Ascending aorta (tissue), 2 donors: ENCODE measurements around the gene ASGR1. TPM values are rescaled to one million over a fixed set of nuclear protein-coding genes. Genes with fewer than 3 reads are reported as not detected.

ENCODE experiments used
- DNase-seq, 2 donors: peaks; one replicate each; pipeline ENCODE4 v3.0.0-alpha.2; 2019; ENCODE audit warnings: low spot score in 2 of 2
- H3K27ac ChIP-seq, 2 donors: fragments of 200-600 bp; sonication (generic); one replicate each; pipeline ENCODE4 v1.5.1; 2016 to 2017; ENCODE audit warnings: mild to moderate bottlenecking in 1 of 2
- H3K27me3 ChIP-seq: fragments of 200-600 bp; sonication (generic); one replicate; pipeline ENCODE4 v1.5.1; 2017
- H3K36me3 ChIP-seq, 2 donors: fragments of 200-600 bp; sonication (generic); one replicate each; pipeline ENCODE4 v1.5.1; 2016
- H3K4me1 ChIP-seq, 2 donors: fragments of 200-600 bp; sonication (generic); one replicate each; pipeline ENCODE4 v1.5.1; 2016 to 2017; ENCODE audit warnings: mild to moderate bottlenecking in 1 of 2
- H3K4me3 ChIP-seq, 2 donors: fragments of 200-600 bp; sonication (generic); one replicate each; pipeline ENCODE4 v1.5.1; 2016 to 2017; ENCODE audit warnings: mild to moderate bottlenecking in 1 of 2
- H3K9me3 ChIP-seq, 2 donors: fragments of 200-600 bp; sonication (generic); one replicate each; pipeline ENCODE4 v1.5.1; 2016
- intact Hi-C: fragments of 100-400 bp; cut with DNase I; formaldehyde crosslinking; loops from one replicate; pipeline ENCODE4 v1.15.1; 2023
- total RNA-seq: library from RNA; depleted of rRNA; stranded (reverse); fragments of >200 nt; gene quantifications from one replicate; pipeline ENCODE4 v1.1.0, GENCODE V29; 2016
- TF ChIP-seq, protein P1 (sequence below), 3 experiments: fragments of 200-600 bp in 2 of 3; fragments of 450-650 bp in 1 of 3; sonication (generic) in 2 of 3; IDR thresholded peaks; one replicate each; pipeline ENCODE4 v1.5.1; 2016 to 2019; ENCODE audit warnings: antibody characterized with exemption in 3 of 3, mild to moderate bottlenecking in 1 of 3, moderate library complexity in 1 of 3

Gene ASGR1
- total RNA-seq, 1 donor from 2014 or later = 3.9 TPM

DNA sequence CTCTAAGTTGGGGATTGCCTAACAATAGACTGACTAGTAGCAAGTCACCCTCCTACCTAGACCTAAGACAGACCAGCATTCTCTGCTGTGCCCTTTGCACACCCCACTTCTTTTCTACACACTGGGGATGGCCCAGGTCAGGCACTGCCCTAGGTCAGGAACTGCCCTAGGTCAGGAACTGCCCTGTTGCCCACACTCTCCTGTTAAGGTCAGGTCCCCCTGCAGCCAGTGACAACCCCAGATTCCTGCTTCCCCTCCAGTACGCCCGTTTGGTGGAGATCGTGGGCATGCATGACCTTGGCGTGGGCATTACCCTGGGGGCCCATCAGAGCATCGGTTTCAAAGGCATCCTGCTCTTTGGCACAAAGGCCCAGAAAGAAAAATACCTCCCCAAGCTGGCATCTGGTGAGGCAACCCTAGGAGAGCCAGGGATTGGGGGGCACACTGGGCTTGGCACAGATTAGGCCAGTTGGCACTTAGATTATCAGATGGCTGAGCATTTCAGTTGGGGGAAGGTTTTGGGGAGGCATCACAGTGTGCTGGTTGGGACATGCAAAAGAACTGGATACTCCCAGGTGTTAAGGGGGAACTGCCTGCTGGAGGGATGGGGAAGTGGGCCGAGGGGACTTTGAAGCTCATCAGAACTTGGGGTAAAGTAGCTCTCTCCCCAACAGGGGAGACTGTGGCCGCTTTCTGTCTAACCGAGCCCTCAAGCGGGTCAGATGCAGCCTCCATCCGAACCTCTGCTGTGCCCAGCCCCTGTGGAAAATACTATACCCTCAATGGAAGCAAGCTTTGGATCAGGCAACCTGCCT is 42.3 kb upstream of the ASGR1 start:
- DNase-seq = no peak
- peak overlapping the region in 1 of 2 donors; percentile 98 for H3K4me3 ChIP-seq
- intact Hi-C loops = no loop called here
- H3K4me1 ChIP-seq = peaks cover 13 to 30% of the 10 kb centered on the region in 2 donors
- no peaks in the 10 kb centered on the region for H3K27me3 ChIP-seq
- TF ChIP-seq, protein P1, sequence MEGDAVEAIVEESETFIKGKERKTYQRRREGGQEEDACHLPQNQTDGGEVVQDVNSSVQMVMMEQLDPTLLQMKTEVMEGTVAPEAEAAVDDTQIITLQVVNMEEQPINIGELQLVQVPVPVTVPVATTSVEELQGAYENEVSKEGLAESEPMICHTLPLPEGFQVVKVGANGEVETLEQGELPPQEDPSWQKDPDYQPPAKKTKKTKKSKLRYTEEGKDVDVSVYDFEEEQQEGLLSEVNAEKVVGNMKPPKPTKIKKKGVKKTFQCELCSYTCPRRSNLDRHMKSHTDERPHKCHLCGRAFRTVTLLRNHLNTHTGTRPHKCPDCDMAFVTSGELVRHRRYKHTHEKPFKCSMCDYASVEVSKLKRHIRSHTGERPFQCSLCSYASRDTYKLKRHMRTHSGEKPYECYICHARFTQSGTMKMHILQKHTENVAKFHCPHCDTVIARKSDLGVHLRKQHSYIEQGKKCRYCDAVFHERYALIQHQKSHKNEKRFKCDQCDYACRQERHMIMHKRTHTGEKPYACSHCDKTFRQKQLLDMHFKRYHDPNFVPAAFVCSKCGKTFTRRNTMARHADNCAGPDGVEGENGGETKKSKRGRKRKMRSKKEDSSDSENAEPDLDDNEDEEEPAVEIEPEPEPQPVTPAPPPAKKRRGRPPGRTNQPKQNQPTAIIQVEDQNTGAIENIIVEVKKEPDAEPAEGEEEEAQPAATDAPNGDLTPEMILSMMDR (IDR thresholded peaks at IDR 0.05) = no peak
- no peaks in the 10 kb centered on the region for H3K9me3 ChIP-seq
- H3K27ac ChIP-seq = peak overlapping the region; percentile 96 to 100
- peaks cover 46% of the 10 kb centered on the region in 2 donors for H3K36me3 ChIP-seq

DNA sequence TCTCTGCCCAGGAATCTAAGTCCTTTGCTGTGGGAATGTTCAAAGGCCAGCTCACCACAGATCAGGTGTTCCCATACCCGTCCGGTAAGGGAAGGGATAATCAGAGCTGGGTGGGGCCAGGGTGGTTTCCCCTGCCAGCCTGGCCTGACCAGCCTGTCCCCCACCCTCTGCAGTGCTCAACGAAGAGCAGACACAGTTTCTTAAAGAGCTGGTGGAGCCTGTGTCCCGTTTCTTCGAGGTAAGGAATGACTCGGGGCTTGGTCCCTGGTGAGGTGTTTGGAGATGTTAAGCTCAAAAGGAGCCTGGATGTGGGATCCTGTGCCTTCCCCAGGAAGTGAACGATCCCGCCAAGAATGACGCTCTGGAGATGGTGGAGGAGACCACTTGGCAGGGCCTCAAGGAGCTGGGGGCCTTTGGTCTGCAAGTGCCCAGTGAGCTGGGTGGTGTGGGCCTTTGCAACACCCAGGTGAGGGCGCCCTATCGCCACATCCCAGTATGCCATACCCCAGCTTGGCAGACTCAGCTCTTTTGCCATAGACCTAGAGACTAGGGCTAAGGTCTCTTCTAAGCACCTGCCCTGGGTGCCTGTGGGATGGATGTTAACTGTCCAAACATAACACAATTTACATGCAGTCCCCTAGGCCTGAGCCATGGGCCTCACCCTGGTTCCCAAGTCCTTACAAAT is 41.6 kb upstream of the ASGR1 start:
- TF ChIP-seq, protein P1 (IDR thresholded peaks at IDR 0.05) = peak; percentile 20 to 48 (median 34)
- H3K4me3 ChIP-seq = peak overlapping the region; percentile 81 to 98
- peaks cover 38 to 40% of the 10 kb centered on the region in 2 donors for H3K36me3 ChIP-seq
- no peak for DNase-seq
- H3K27me3 ChIP-seq = no peaks in the 10 kb centered on the region
- intact Hi-C loops = no loop called here
- peaks cover 20 to 36% of the 10 kb centered on the region in 2 donors for H3K4me1 ChIP-seq
- H3K9me3 ChIP-seq = no peaks in the 10 kb centered on the region
- H3K27ac ChIP-seq = peak overlapping the region; percentile 96 to 100

DNA sequence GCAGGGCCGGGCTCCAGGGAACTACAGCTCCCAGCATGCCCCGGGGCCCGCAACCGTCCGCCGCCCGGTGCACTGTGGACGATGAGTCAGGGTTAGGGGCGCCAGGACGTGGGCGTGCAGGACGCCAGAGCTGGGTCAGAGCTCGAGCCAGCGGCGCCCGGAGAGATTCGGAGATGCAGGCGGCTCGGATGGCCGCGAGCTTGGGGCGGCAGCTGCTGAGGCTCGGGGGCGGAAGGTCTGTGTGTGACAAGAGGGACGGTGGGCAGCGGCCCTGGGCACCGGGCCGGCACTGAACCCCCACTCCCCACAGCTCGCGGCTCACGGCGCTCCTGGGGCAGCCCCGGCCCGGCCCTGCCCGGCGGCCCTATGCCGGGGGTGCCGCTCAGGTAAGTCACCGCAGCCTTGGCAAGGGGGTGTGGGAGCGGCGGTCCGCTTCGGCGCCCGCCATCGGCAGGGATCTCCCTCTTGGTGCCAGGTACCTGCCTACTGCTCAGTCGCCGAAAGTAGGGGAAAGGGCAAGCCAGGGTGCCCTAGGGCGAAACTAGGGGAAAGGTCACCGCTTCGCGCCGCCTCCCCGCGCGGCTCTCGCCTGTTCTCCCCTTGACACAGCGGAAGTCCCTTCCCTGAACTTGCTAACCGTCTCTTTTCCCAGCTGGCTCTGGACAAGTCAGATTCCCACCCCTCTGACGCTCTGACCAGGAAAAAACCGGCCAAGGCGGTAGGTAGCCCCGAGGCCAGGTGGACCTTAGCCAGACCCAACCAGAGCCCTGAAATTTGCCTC is 40.8 kb upstream of the ASGR1 start, which contains the start of the genes ACADVL and DLG4:
Gene ACADVL, plus strand, starts transcription at position 127 of the 781 bp plus-strand sequence. Its CDS starts 47 bp downstream, at position 174.
Gene DLG4, minus strand, starts transcription at position 25 of the 781 bp plus-strand sequence.
- peak; percentile 78 to 96 for DNase-seq
- peak within 1 kb of the TSS; percentile 81 to 98 for H3K4me3 ChIP-seq
- H3K9me3 ChIP-seq = no peaks in the 10 kb centered on the region
- H3K27me3 ChIP-seq = no peaks in the 10 kb centered on the region
- peaks cover 23 to 40% of the 10 kb centered on the region in 2 donors for H3K4me1 ChIP-seq
- TF ChIP-seq, protein P1 (IDR thresholded peaks at IDR 0.05) = no peak
- intact Hi-C loops = loop anchor here (1.0 to 10.0 kb wide), 2 partner anchors 19 to 615 kb away; partner anchors contain the start of genes KDM6B and PHF23
- H3K36me3 ChIP-seq = peaks cover 31 to 32% of the 10 kb centered on the region in 2 donors
- H3K27ac ChIP-seq = peak within 1 kb of the TSS; percentile 96 to 100

DNA sequence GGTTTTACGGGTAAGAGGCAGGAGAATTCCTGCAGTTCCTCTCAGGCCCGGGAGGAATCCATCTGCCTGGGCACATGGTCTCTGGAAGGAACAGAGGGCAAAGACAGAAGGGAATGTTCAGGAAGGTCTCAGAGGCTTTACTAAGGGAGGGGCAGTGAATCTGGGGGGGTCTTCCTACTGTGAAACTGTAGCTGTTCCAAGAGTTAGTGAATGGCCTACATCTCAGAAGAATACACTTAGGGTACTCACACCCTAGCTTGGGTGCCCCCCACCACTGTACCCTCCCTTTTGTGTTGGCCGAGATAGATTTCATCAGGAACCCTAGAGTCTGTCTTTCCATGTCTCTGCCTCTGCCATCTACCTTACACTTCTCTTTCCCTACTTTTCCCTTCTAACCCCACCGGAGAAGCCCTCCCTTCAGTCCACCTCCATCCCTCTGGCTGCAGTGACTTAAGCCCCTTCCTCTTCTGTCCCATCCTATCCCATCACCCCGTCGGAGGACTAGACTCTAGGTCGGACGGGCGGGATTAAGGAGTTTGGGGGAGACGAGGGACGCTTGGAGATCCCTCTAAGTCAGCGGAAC is 40.1 kb upstream of the ASGR1 start:
- TF ChIP-seq, protein P1 (IDR thresholded peaks at IDR 0.05) = no peak
- intact Hi-C loops = loop anchor here (1.0 to 10.0 kb wide), 2 partner anchors 20 to 615 kb away; partner anchors contain the start of genes KDM6B and PHF23
- H3K27me3 ChIP-seq = no peaks in the 10 kb centered on the region
- no peak for DNase-seq
- no peaks in the 10 kb centered on the region for H3K9me3 ChIP-seq
- peaks cover 23 to 40% of the 10 kb centered on the region in 2 donors for H3K4me1 ChIP-seq
- peak overlapping the region; percentile 81 to 98 for H3K4me3 ChIP-seq
- H3K27ac ChIP-seq = peak overlapping the region; percentile 96 to 100
- peaks cover 24 to 25% of the 10 kb centered on the region in 2 donors for H3K36me3 ChIP-seq
